GM12878 (cell line): Measurements from ENCODE around the gene TRAK2.

Experiments
- PBX3 ChIP-seq: IDR thresholded peaks from 2 replicates; pipeline ENCODE4 v1.6.1; 2011; ENCODE audit warnings: mild to moderate bottlenecking, low read depth, low read length, moderate library complexity; ENCODE audit not compliant: insufficient replicate concordance
- RFX5 ChIP-seq: IDR thresholded peaks from 2 replicates; pipeline ENCODE4 v1.6.1; 2011; ENCODE audit warnings: low read depth, low read length, improper control_type of control experiment
- WRNIP1 ChIP-seq: IDR thresholded peaks from 2 replicates; pipeline ENCODE4 v1.6.1; 2011; ENCODE audit warnings: low read depth, low read length, improper control_type of control experiment, borderline replicate concordance

GRCh38 chr2:201358684-201359083 lies 92.6 kb downstream of the TRAK2 start:
- TF ChIP-seq PBX3 (no peak), WRNIP1 (no peak), RFX5 (no peak)
